SK-N-SH (cell line): ENCODE measurements around the gene RAP1B. TPM values are rescaled to one million over a fixed set of nuclear protein-coding genes. Genes with fewer than 3 reads are reported as not detected.

Experiments used
- CTCF ChIA-PET: fragments of 300-600, 350-600 bp; formaldehyde crosslinking; extraction: SDS; loops from one replicate; lab custom pipeline; 2021; lab: Yijun Ruan, JAX
- POLR2A ChIA-PET: fragments of 350-600 bp; sonication (Branson Sonifier 250); formaldehyde crosslinking; extraction: SDS; loops from one replicate; lab custom pipeline; 2020; ENCODE audit warnings: antibody characterized with exemption, inconsistent platforms; lab: Yijun Ruan, JAX
- DNase-seq: peaks from one replicate; pipeline ENCODE4 v3.0.0; 2012
- H2AFZ ChIP-seq: fragments of 200-600 bp; sonication (generic); 2 replicates; pipeline ENCODE4 v1.8.1; 2016; ENCODE audit warnings: antibody characterized with exemption, mild to moderate bottlenecking, low read depth
- H3F3A ChIP-seq: fragments of 200-600 bp; sonication (generic); replicated peaks from 2 replicates; pipeline ENCODE3; 2016; ENCODE audit warnings: antibody characterized with exemption, mild to moderate bottlenecking; ENCODE audit not compliant: insufficient read depth
- H3K27ac ChIP-seq, 2 experiments: fragments of 200-500 bp in 1 of 2; fragments of 200-600 bp in 1 of 2; sonication (Bioruptor generic) in 1 of 2; sonication (generic), shearing (Covaris generic) in 1 of 2; 2 replicates each; pipeline versions ENCODE4 v1.5.1 to v1.6.1; 2014 to 2016; ENCODE audit warnings: low read depth in 2 of 2, inconsistent platforms in 1 of 2, low read length in 1 of 2, mild to moderate bottlenecking in 1 of 2, mixed read lengths in 1 of 2
- H3K27me3 ChIP-seq: fragments of 200-600 bp; sonication (generic), shearing (Covaris generic); 2 replicates; pipeline ENCODE4 v1.6.1; 2016; ENCODE audit warnings: mixed run types; ENCODE audit not compliant: insufficient read depth
- H3K36me3 ChIP-seq, 2 experiments: fragments of 200-500 bp in 1 of 2; fragments of 200-600 bp in 1 of 2; sonication (Bioruptor generic) in 1 of 2; sonication (generic) in 1 of 2; replicated peaks in 1 of 2; 2 replicates each; pipeline versions ENCODE3 to v1.5.1; 2014 to 2016; ENCODE audit warnings: low read length in 1 of 2, mild to moderate bottlenecking in 1 of 2; ENCODE audit not compliant: insufficient read depth in 2 of 2, control insufficient read depth in 1 of 2
- H3K4me1 ChIP-seq, 2 experiments: fragments of 200-500 bp in 1 of 2; fragments of 200-600 bp in 1 of 2; sonication (Bioruptor generic) in 1 of 2; sonication (generic), shearing (Covaris generic) in 1 of 2; 2 replicates each; pipeline versions ENCODE4 v1.5.1 to v1.6.1; 2014 to 2016; ENCODE audit warnings: low read depth in 1 of 2, low read length in 1 of 2, mixed run types in 1 of 2; ENCODE audit not compliant: insufficient read depth in 2 of 2, control insufficient read depth in 1 of 2
- H3K4me2 ChIP-seq: fragments of 200-600 bp; sonication (generic), shearing (Covaris generic); 2 replicates; pipeline ENCODE4 v1.6.1; 2017; ENCODE audit warnings: mixed run types
- H3K4me3 ChIP-seq, 2 experiments: fragments of 200-500 bp in 1 of 2; fragments of 200-600 bp in 1 of 2; sonication (Bioruptor generic) in 1 of 2; sonication (generic), shearing (Covaris generic) in 1 of 2; 2 replicates each; pipeline versions ENCODE4 v1.5.1 to v1.8.1; 2014 to 2016; ENCODE audit warnings: low read depth in 2 of 2, inconsistent platforms in 1 of 2, low read length in 1 of 2, mild to moderate bottlenecking in 1 of 2, mixed read lengths in 1 of 2, moderate library complexity in 1 of 2
- H3K79me2 ChIP-seq: fragments of 200-600 bp; sonication (generic); 2 replicates; pipeline ENCODE4 v1.8.1; 2017; ENCODE audit warnings: mild to moderate bottlenecking; ENCODE audit not compliant: insufficient read depth
- H3K9ac ChIP-seq: fragments of 200-600 bp; sonication (generic); 2 replicates; pipeline ENCODE4 v1.6.1; 2017; ENCODE audit warnings: mixed run types
- H3K9me2 ChIP-seq: fragments of 200-600 bp; sonication (generic); 2 replicates; pipeline ENCODE4 v1.6.1; 2017; ENCODE audit warnings: mixed run types
- H3K9me3 ChIP-seq: fragments of 200-600 bp; sonication (generic); 2 replicates; pipeline ENCODE4 v1.6.1; 2017; ENCODE audit warnings: mixed run types, mild to moderate bottlenecking, moderate library complexity
- H4K20me1 ChIP-seq: fragments of 200-600 bp; sonication (generic); 2 replicates; pipeline ENCODE4 v1.6.1; 2017; ENCODE audit warnings: mild to moderate bottlenecking, mixed run types; ENCODE audit not compliant: insufficient read depth
- ELF1 ChIP-seq: IDR thresholded peaks from 2 replicates; pipeline ENCODE4 v1.4.0; 2012
- EP300 ChIP-seq, 2 experiments: IDR thresholded peaks; 2 replicates each; pipeline versions ENCODE4 v1.4.0 to v1.6.1; 2012; ENCODE audit warnings: borderline replicate concordance in 1 of 2, low read depth in 1 of 2, low read length in 1 of 2
- EZH2phosphoT487 ChIP-seq: fragments of 200-600 bp; sonication (generic); IDR thresholded peaks from 2 replicates; pipeline ENCODE4 v1.6.1; 2017; ENCODE audit warnings: low read depth, mixed run types, mild to moderate bottlenecking, antibody characterized with exemption, moderate library complexity, borderline replicate concordance
- FOSL2 ChIP-seq: IDR thresholded peaks from 2 replicates; pipeline ENCODE4 v1.4.0; 2012; ENCODE audit warnings: low read depth, mild to moderate bottlenecking, moderate library complexity, borderline replicate concordance
- FOXJ3 ChIP-seq: sonication (generic); formaldehyde crosslinking; IDR thresholded peaks from 2 replicates; pipeline ENCODE4 v1.5.1; 2020; ENCODE audit warnings: mild to moderate bottlenecking, missing genetic modification reagents
- GABPA ChIP-seq: IDR thresholded peaks from 2 replicates; pipeline ENCODE4 v1.4.0; 2012; ENCODE audit warnings: low read depth, mild to moderate bottlenecking
- IRF3 ChIP-seq: fragments of 150-350 bp; IDR thresholded peaks from 2 replicates; pipeline ENCODE4 v1.6.1; 2016; ENCODE audit warnings: mild to moderate bottlenecking, low read depth, low read length
- MEF2A ChIP-seq: IDR thresholded peaks from 2 replicates; pipeline ENCODE4 v1.4.0; 2012; ENCODE audit warnings: low read depth, borderline replicate concordance
- NFIC ChIP-seq: IDR thresholded peaks from 2 replicates; pipeline ENCODE4 v1.4.0; 2012; ENCODE audit warnings: borderline replicate concordance
- RCOR1 ChIP-seq: fragments of 150-350 bp; IDR thresholded peaks from 2 replicates; pipeline ENCODE4 v1.6.1; 2017; ENCODE audit warnings: antibody characterized with exemption, low read length
- RFX5 ChIP-seq: IDR thresholded peaks from 2 replicates; pipeline ENCODE4 v1.6.1; 2012; ENCODE audit warnings: mild to moderate bottlenecking, improper control_type of control experiment, low read length
- RXRA ChIP-seq: IDR thresholded peaks from 2 replicates; pipeline ENCODE4 v1.4.0; 2012; ENCODE audit warnings: low read depth, mild to moderate bottlenecking, borderline replicate concordance
- SIN3A ChIP-seq: IDR thresholded peaks from 2 replicates; pipeline ENCODE4 v1.6.1; 2012; ENCODE audit warnings: low read depth, mild to moderate bottlenecking, low read length, moderate library complexity, borderline replicate concordance
- TCF12 ChIP-seq: IDR thresholded peaks from 2 replicates; pipeline ENCODE4 v1.4.0; 2012
- USF2 ChIP-seq: fragments of 150-350 bp; IDR thresholded peaks from 2 replicates; pipeline ENCODE4 v1.6.1; 2017; ENCODE audit warnings: antibody characterized with exemption, low read length, low read depth, borderline replicate concordance
- ZBTB33 ChIP-seq: IDR thresholded peaks from 2 replicates; pipeline ENCODE4 v1.4.0; 2012; ENCODE audit warnings: low read depth, borderline replicate concordance
- whole genome bisulfite sequencing: methylation state at CpG from one replicate; pipeline ENCODE4 v1.1.6; 2017; ENCODE audit warnings: low lambda C conversion rate; 5-methylcytosine and 5-hydroxymethylcytosine counted together
- polyA plus RNA-seq, 3 experiments: library from polyadenylated mRNA; depleted of rRNA; stranded (reverse); fragments of >200 nt; gene quantifications; 2 replicates each; pipeline ENCODE4 v1.2.3, GENCODE V29; 2012
- TF ChIP-seq, protein P1 (sequence below): IDR thresholded peaks from 2 replicates; pipeline ENCODE4; 2012
- TF ChIP-seq, protein P2 (sequence below): IDR thresholded peaks from 2 replicates; pipeline ENCODE4 v1.6.1; 2012; ENCODE audit warnings: mild to moderate bottlenecking, low read depth, low read length, moderate library complexity

The RAP1B gene
- polyA plus RNA-seq, 1 of the 3 experiments (the other 2 are of a cell fraction): 128 TPM

- no peak for TF ChIP-seq GABPA
- no peak for TF ChIP-seq FOSL2
- no peak for TF ChIP-seq FOXJ3
- no peak for TF ChIP-seq EP300 (IDR thresholded peaks at IDR 0.05; ENCODE audit: borderline replicate concordance in 1 of 2, low read depth in 1 of 2, low read length in 1 of 2)
Observed at GRCh38 chr12:68581926-68582325, 28.8 kb upstream of the RAP1B start (continued).

- peaks cover 6% of the 10 kb centered on the region for H3F3A ChIP-seq
- no peaks in the 10 kb centered on the region; a peak in 1 of 4 replicates for H3K4me1 ChIP-seq
- 94% methylated on average over 5 of the region's 5 CpGs for WGBS
- no peaks in the 10 kb centered on the region for H3K9me3 ChIP-seq
- H3K9me2 ChIP-seq: no peaks in the 10 kb centered on the region
- no peaks in the 10 kb centered on the region for H3K27me3 ChIP-seq
- ChIA-PET POLR2A (no interaction called here), CTCF (no interaction called here)
- H3K36me3 ChIP-seq: no peaks in the 10 kb centered on the region
- H2AFZ ChIP-seq: no peak overlapping the region
- no peak for DNase-seq
- H3K4me3 ChIP-seq: no peak overlapping the region
- H3K9ac ChIP-seq: no peak overlapping the region
- TF ChIP-seq ELF1: no peak
- no peak for TF ChIP-seq RCOR1
- TF ChIP-seq IRF3: no peak
- no peak for TF ChIP-seq RFX5
- TF ChIP-seq FOXJ3: no peak
- TF ChIP-seq, protein P1, sequence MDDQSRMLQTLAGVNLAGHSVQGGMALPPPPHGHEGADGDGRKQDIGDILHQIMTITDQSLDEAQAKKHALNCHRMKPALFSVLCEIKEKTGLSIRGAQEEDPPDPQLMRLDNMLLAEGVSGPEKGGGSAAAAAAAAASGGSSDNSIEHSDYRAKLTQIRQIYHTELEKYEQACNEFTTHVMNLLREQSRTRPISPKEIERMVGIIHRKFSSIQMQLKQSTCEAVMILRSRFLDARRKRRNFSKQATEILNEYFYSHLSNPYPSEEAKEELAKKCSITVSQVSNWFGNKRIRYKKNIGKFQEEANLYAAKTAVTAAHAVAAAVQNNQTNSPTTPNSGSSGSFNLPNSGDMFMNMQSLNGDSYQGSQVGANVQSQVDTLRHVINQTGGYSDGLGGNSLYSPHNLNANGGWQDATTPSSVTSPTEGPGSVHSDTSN: no peak
- TF ChIP-seq NFIC: no peak
- TF ChIP-seq EZH2phosphoT487: no peak
- no peak for TF ChIP-seq MEF2A
- TF ChIP-seq RXRA: no peak
- TF ChIP-seq SIN3A: no peak
- no peak for TF ChIP-seq ZBTB33
- no peak for TF ChIP-seq USF2
- TF ChIP-seq, protein P2, sequence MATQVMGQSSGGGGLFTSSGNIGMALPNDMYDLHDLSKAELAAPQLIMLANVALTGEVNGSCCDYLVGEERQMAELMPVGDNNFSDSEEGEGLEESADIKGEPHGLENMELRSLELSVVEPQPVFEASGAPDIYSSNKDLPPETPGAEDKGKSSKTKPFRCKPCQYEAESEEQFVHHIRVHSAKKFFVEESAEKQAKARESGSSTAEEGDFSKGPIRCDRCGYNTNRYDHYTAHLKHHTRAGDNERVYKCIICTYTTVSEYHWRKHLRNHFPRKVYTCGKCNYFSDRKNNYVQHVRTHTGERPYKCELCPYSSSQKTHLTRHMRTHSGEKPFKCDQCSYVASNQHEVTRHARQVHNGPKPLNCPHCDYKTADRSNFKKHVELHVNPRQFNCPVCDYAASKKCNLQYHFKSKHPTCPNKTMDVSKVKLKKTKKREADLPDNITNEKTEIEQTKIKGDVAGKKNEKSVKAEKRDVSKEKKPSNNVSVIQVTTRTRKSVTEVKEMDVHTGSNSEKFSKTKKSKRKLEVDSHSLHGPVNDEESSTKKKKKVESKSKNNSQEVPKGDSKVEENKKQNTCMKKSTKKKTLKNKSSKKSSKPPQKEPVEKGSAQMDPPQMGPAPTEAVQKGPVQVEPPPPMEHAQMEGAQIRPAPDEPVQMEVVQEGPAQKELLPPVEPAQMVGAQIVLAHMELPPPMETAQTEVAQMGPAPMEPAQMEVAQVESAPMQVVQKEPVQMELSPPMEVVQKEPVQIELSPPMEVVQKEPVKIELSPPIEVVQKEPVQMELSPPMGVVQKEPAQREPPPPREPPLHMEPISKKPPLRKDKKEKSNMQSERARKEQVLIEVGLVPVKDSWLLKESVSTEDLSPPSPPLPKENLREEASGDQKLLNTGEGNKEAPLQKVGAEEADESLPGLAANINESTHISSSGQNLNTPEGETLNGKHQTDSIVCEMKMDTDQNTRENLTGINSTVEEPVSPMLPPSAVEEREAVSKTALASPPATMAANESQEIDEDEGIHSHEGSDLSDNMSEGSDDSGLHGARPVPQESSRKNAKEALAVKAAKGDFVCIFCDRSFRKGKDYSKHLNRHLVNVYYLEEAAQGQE: no peak
- no peak for TF ChIP-seq TCF12
- H3K27ac ChIP-seq: no peak overlapping the region
- no peaks in the 10 kb centered on the region for H4K20me1 ChIP-seq
- H3K4me2 ChIP-seq: no peak overlapping the region
- H3K79me2 ChIP-seq: no peaks in the 10 kb centered on the region
Observed at GRCh38 chr12:68585966-68586365, 24.7 kb upstream of the RAP1B start.
